Spleen (tissue), 11 donors: Measurements from ENCODE around the gene GRAMD1A. TPM values are rescaled to one million over a fixed set of nuclear protein-coding genes. Genes with fewer than 3 reads are reported as not detected.
"Not testable (repeated sequence)": the region's sequence is repeated elsewhere in the genome, so short reads cannot be mapped to it uniquely, and the experiment has no call there.

Experiments used
- DNase-seq: peaks from one replicate; pipeline ENCODE4 v3.0.0-alpha.2; 2020
- H3K27ac ChIP-seq, 8 donors: fragments of 200-600 bp; sonication (generic) in 7 of 8; 1 replicate in 4 of 8; 2 replicates in 4 of 8; pipeline versions ENCODE4 v1.5.0 to v1.8.0; 2016 to 2021; ENCODE audit warnings: inconsistent platforms in 4 of 8, mild to moderate bottlenecking in 4 of 8, moderate library complexity in 1 of 8
- H3K27me3 ChIP-seq, 7 donors: fragments of 200-600 bp; sonication (generic) in 6 of 7; replicated peaks in 1 of 7; 1 replicate in 4 of 7; 2 replicates in 3 of 7; pipeline versions ENCODE4 v1.5.0 to v1.8.0; 2016 to 2021; ENCODE audit warnings: inconsistent platforms in 3 of 7, mild to moderate bottlenecking in 1 of 7
- H3K36me3 ChIP-seq, 6 donors: fragments of 200-600 bp; sonication (generic) in 5 of 6; 1 replicate in 4 of 6; 2 replicates in 2 of 6; pipeline versions ENCODE4 v1.5.0 to v1.8.0; 2016 to 2021; ENCODE audit warnings: inconsistent platforms in 2 of 6
- H3K4me1 ChIP-seq, 6 donors: fragments of 200-600 bp; sonication (generic) in 5 of 6; 1 replicate in 3 of 6; 2 replicates in 3 of 6; pipeline versions ENCODE4 v1.5.0 to v1.8.0; 2016 to 2021; ENCODE audit warnings: inconsistent platforms in 3 of 6
- H3K4me3 ChIP-seq, 8 donors: fragments of 200-600 bp; sonication (generic) in 7 of 8; 1 replicate in 4 of 8; 2 replicates in 4 of 8; pipeline versions ENCODE4 v1.5.0 to v1.8.0; 2016 to 2021; ENCODE audit warnings: inconsistent platforms in 4 of 8, mild to moderate bottlenecking in 4 of 8, moderate library complexity in 2 of 8
- H3K9me3 ChIP-seq, 8 donors: fragments of 200-600 bp; sonication (generic) in 7 of 8; 1 replicate in 4 of 8; 2 replicates in 4 of 8; pipeline versions ENCODE4 v1.5.0 to v1.8.0; 2016 to 2021; ENCODE audit warnings: inconsistent platforms in 4 of 8
- POLR2A ChIP-seq, 3 donors: fragments of 450-650 bp; IDR thresholded peaks; one replicate each; pipeline ENCODE4 v1.5.1; 2017; ENCODE audit warnings: antibody characterized with exemption in 3 of 3, mild to moderate bottlenecking in 1 of 3
- POLR2AphosphoS5 ChIP-seq, 3 donors: sonication (generic); formaldehyde crosslinking; IDR thresholded peaks; one replicate each; pipeline ENCODE4 v1.5.1; 2017; ENCODE audit warnings: antibody characterized with exemption in 3 of 3
- WGBS, 5 donors: extraction: QIAGEN DNeasy Blood & Tissue Kit in 3 of 5; methylation state at CpG; one replicate each; pipeline versions ENCODE4 v1.1.5 to v1.1.7; 2013 to 2018; 5-methylcytosine and 5-hydroxymethylcytosine counted together
- intact Hi-C: fragments of 100-400 bp; cut with DNase I; formaldehyde crosslinking; loops from one replicate; pipeline ENCODE4 v1.15.0; 2023; ENCODE audit warnings: low total_unique reads
- polyA plus RNA-seq, 3 donors: library from polyadenylated mRNA; stranded (reverse); fragments of 200-250 nt; gene quantifications; one replicate each; pipeline ENCODE4 v1.2.1, GENCODE V29; 2013
- total RNA-seq, 7 donors: library from RNA; depleted of rRNA in 3 of 7; stranded (reverse); fragments of >200 nt in 3 of 7; fragmentation: NEBNext Ultra II Directional in 4 of 7; extraction: Animal tissue kit (Norgen Biotek cat#: 25700) in 4 of 7; gene quantifications; one replicate each; pipeline versions ENCODE4 v1.1.0 to v1.2.1, GENCODE V29; 2016 to 2021
- TF ChIP-seq, protein P1 (sequence below), 11 experiments: fragments of 200-600 bp in 7 of 11; fragments of 450-650 bp in 4 of 11; sonication (generic) in 4 of 11; IDR thresholded peaks in 8 of 11; conservative IDR thresholded peaks in 3 of 11; 1 replicate in 7 of 11; 2 replicates in 4 of 11; pipeline versions ENCODE4 v1.4.0 to v1.8.0; 2016 to 2021; ENCODE audit warnings: antibody characterized with exemption in 11 of 11, inconsistent platforms in 4 of 11, mild to moderate bottlenecking in 1 of 11
- donor health status: healthy with polysubstance abuse.
- donor health status: DM: no; HTN: no; CAD: no; lungs with moderate emphysema.
- donor health status: DM: no; HTN: no; CAD: no.
- donor health status: Bipolar disorder and iron deficiency.
- donor health status: healthy.
- donor health status: DM: no; HTN: no; CAD: no.
- donor health status: DM: yes; HTN: yes; CAD: no.

GRAMD1A gene
- total and polyA plus RNA-seq, 10 donors: 30.0 to 177 (median 101) TPM

DNA sequence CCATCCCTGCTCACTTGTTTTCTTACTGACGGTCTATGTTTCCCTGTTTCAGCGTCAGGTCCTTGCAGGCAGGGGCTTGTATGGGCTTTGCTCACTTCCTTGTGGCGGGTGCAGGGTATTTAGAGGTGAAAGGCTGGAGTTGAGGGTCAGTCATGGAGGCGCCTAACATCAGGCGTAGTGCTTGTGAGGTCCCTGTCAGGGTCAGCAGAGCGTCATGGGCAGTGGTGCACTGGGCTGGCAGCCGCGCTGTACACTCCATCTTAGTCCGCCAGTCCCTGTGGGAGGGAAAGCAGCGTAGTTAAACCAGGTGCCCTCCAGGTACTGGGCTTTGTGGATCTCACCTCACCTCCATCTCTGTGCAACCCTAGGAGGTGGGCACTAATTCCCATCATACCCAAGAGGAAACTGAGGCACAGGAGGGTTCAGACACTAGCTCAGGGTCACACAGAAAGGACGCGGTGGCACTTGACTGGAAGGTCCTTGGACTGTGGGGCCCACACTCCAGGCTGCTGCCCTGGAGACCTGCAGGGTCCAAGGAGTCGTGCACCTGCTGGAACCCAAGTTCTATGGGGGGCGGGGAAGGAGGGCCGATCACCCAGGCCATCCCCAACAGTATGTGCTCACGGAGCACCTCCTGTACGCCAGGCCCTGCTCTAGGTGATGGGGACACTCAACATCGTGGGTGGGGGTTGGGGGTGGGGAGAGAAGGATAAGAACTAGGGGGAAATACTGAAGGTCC, 4.6 kb downstream of the GRAMD1A start:
- Histone ChIP-seq H3K36me3 (peaks cover 0 to 66% (median 20%) of the 10 kb centered on the region in 6 donors), H3K4me3 (no peak overlapping the region), H3K27me3 (no peaks in the 10 kb centered on the region), H3K9me3 (no peaks in the 10 kb centered on the region), H3K27ac (peak overlapping the region in 3 of 8 donors; percentile 99), H3K4me1 (peaks cover 33 to 95% (median 67%) of the 10 kb centered on the region in 6 donors)
- TF ChIP-seq POLR2AphosphoS5 (IDR thresholded peaks at IDR 0.05): peak in 1 of 3 donors; percentile 30
- TF ChIP-seq, protein P1, sequence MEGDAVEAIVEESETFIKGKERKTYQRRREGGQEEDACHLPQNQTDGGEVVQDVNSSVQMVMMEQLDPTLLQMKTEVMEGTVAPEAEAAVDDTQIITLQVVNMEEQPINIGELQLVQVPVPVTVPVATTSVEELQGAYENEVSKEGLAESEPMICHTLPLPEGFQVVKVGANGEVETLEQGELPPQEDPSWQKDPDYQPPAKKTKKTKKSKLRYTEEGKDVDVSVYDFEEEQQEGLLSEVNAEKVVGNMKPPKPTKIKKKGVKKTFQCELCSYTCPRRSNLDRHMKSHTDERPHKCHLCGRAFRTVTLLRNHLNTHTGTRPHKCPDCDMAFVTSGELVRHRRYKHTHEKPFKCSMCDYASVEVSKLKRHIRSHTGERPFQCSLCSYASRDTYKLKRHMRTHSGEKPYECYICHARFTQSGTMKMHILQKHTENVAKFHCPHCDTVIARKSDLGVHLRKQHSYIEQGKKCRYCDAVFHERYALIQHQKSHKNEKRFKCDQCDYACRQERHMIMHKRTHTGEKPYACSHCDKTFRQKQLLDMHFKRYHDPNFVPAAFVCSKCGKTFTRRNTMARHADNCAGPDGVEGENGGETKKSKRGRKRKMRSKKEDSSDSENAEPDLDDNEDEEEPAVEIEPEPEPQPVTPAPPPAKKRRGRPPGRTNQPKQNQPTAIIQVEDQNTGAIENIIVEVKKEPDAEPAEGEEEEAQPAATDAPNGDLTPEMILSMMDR (IDR thresholded peaks at IDR 0.05 in 8 of 11, conservative IDR thresholded peaks at IDR 0.05 in 3 of 11): no peak
- 88 to 94% (median 90%) methylated on average over 17 to 18 of the region's 18 CpGs for WGBS, 5 donors
- DNase-seq: peak; percentile 67
- intact Hi-C loops: no loop called here

DNA sequence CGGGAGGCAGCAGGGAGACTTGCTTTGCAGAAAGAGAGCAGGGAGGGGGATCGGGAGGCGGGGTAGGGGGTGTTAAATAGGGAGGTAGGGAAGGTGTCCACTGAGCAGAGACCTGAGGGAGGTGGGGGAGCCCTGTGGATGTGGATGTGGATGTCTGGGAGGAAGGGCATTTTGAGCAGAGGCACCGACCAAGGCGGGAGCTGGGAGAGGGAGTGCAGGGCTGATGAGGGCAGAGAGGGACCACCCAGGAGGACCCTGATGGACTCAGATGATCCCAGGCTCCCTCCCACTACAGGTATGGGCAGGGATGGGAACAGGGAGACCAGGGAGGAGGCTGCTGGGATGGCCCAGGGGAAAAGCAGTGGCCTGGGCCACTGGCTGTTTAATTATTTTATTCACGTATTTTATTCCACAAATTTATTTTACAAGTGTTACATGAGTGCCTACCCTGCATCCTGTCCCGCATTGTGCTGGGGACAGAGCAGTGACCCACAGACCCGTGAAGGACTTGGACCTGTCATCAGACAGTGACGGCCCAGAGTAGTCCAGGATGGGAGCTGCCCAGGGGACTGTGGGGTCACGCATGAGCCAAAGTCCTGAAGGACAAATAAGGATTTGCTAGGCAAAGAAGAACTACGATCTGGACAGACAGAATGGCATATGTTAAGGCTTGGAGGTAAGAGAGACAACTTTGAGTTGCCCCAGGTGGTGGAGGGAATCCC, 5.3 kb downstream of the GRAMD1A start:
- H3K9me3 ChIP-seq: no peaks in the 10 kb centered on the region
- peak overlapping the region in 2 of 8 donors; percentile 99 for H3K27ac ChIP-seq
- intact Hi-C loops: no loop called here
- DNase-seq: peak; percentile 44
- peaks cover 0 to 73% (median 27%) of the 10 kb centered on the region in 6 donors for H3K36me3 ChIP-seq
- H3K27me3 ChIP-seq: no peaks in the 10 kb centered on the region
- H3K4me1 ChIP-seq: peaks cover 33 to 99% (median 71%) of the 10 kb centered on the region in 6 donors
- TF ChIP-seq POLR2AphosphoS5 (IDR thresholded peaks at IDR 0.05): no peak
- TF ChIP-seq, protein P1 (IDR thresholded peaks at IDR 0.05 in 8 of 11, conservative IDR thresholded peaks at IDR 0.05 in 3 of 11): no peak
- TF ChIP-seq POLR2A (IDR thresholded peaks at IDR 0.05): no peak
- WGBS, 5 donors: 85 to 87% (median 86%) methylated on average over 11 of the region's 11 CpGs
- H3K4me3 ChIP-seq: no peak overlapping the region

DNA sequence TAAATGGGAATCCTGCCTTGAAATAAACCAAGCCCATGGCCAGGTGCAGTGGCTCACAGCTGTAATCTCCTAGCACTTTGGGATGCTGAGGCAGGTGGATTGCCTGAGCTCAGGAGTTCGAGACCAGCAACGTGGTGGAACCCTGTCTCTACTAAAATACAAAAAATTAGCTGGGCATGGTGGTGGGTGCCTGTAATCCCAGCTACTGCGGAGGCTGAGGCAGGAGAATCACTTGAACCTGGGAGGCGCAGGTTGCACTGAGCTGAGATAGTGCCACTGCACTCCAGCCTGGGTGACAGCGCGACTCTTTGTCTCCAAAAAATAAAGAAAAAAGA, 5.9 kb downstream of the GRAMD1A start:
- Histone ChIP-seq H3K4me1 (peaks cover 33 to 100% (median 74%) of the 10 kb centered on the region in 6 donors), H3K36me3 (peaks cover 0 to 79% (median 31%) of the 10 kb centered on the region in 6 donors), H3K27ac (peak overlapping the region in 1 of 8 donors; percentile 99)
- intact Hi-C loops, H3K9me3 ChIP-seq, H3K27me3 ChIP-seq, H3K4me3 ChIP-seq: not testable (repeated sequence)
- DNase-seq: peak; percentile 41
- 90 to 98% (median 97%) methylated on average over 6 of the region's 6 CpGs for WGBS, 5 donors

DNA sequence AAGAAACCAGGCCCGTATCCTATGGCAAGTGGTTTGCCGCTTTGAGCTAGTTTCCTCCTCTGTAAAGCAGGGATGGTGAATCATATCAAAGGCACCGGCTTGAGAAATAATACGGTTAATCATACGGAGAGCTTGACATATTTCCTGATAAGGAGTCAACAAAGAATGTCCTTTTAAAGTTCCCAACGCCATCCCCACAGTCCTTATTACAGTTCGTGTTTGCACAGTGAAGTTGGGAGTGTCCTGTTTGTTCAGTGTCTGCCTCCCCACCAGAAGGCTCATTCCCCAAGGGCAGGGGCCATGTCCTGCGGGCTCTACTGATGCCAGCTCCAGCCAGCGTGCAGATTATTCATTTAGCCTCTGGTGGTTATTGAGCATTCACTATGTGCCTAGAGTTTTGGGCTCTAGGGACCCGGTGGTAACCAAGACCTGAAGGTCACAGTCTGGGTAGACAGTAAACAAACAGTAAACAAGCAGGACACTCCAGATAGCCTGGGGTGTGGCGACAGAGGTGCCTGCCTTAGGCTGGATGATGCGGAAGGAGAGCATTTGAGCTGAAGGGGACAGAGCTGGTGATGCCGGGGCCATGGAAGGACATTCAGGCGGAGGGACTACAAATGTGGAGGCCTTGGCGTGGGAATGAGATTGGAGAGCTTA, 6.3 kb downstream of the GRAMD1A start:
- intact Hi-C loops: no loop called here
- H3K27ac ChIP-seq: peak overlapping the region in 3 of 8 donors; percentile 13 to 99 (median 38)
- 85 to 92% (median 89%) methylated on average over 15 of the region's 15 CpGs for WGBS, 5 donors
- no peak overlapping the region for H3K4me3 ChIP-seq
- H3K9me3 ChIP-seq: no peaks in the 10 kb centered on the region
- H3K27me3 ChIP-seq: no peaks in the 10 kb centered on the region
- TF ChIP-seq POLR2AphosphoS5 (IDR thresholded peaks at IDR 0.05) (no peak), POLR2A (IDR thresholded peaks at IDR 0.05) (no peak)
- TF ChIP-seq, protein P1 (IDR thresholded peaks at IDR 0.05 in 8 of 11, conservative IDR thresholded peaks at IDR 0.05 in 3 of 11): no peak
- peaks cover 0 to 84% (median 36%) of the 10 kb centered on the region in 6 donors for H3K36me3 ChIP-seq
- peak; percentile 27 for DNase-seq
- peaks cover 31 to 100% (median 74%) of the 10 kb centered on the region in 6 donors for H3K4me1 ChIP-seq
